Dendritic cell treated with granulocyte-macrophage colony-stimulating factor and Interleukin-4, amounts not matched to agents 40 ng/mL and 50 ng/mL, for 4 days (primary cell): ENCODE results near the gene DPH2.

Experiments
- H3K27ac Mint-ChIP-seq: one replicate; pipeline ENCODE4 v1.8.0; 2022; ENCODE audit warnings: mild to moderate bottlenecking, mixed read lengths
- H3K27me3 Mint-ChIP-seq: one replicate; pipeline ENCODE4 v1.8.0; 2022; ENCODE audit warnings: mild to moderate bottlenecking, mixed read lengths
- H3K36me3 Mint-ChIP-seq: one replicate; pipeline ENCODE4 v1.8.0; 2022; ENCODE audit warnings: low read depth, mixed read lengths
- H3K4me1 Mint-ChIP-seq: one replicate; pipeline ENCODE4 v1.8.0; 2022; ENCODE audit warnings: low read depth, mixed read lengths
- H3K4me3 Mint-ChIP-seq: one replicate; pipeline ENCODE4 v1.8.0; 2022; ENCODE audit warnings: mild to moderate bottlenecking, moderate library complexity, mixed read lengths
- H3K9me3 Mint-ChIP-seq: one replicate; pipeline ENCODE4 v1.8.0; 2022; ENCODE audit warnings: mixed read lengths
- intact Hi-C: fragments of 100-400 bp; cut with micrococcal nuclease; formaldehyde crosslinking; loops from one replicate; pipeline ENCODE4 v1.15.0; 2022

Gene DPH2, protein sequence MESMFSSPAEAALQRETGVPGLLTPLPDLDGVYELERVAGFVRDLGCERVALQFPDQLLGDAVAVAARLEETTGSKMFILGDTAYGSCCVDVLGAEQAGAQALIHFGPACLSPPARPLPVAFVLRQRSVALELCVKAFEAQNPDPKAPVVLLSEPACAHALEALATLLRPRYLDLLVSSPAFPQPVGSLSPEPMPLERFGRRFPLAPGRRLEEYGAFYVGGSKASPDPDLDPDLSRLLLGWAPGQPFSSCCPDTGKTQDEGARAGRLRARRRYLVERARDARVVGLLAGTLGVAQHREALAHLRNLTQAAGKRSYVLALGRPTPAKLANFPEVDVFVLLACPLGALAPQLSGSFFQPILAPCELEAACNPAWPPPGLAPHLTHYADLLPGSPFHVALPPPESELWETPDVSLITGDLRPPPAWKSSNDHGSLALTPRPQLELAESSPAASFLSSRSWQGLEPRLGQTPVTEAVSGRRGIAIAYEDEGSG

GRCh38 chr1:43969746-43970466, at the start of gene DPH2:
TSS of gene DPH2 (plus strand) at chr1:43970010. CDS start at chr1:43970176, 166 bp downstream.
- no peaks in the 10 kb centered on the region for H3K9me3 Mint-ChIP-seq
- peak within 1 kb of the TSS; percentile 82 for H3K27ac Mint-ChIP-seq
- intact Hi-C loops, result loop anchor here (1.0 kb wide), 1 partner anchor 24 kb away; the partner anchor contains the start of gene IPO13
- peak within 1 kb of the TSS; percentile 83 for H3K4me3 Mint-ChIP-seq
- H3K4me1 Mint-ChIP-seq, result peaks cover 34% of the 10 kb centered on the region
- no peaks in the 10 kb centered on the region for H3K27me3 Mint-ChIP-seq
- peaks cover 27% of the 10 kb centered on the region for H3K36me3 Mint-ChIP-seq

GRCh38 chr1:43921022-43921421, 48.8 kb upstream of the DPH2 start:
- Mint-ChIP-seq H3K4me1 (peaks cover 21% of the 10 kb centered on the region), H3K9me3 (no peaks in the 10 kb centered on the region), H3K27ac (no peak overlapping the region), H3K27me3 (no peaks in the 10 kb centered on the region), H3K36me3 (peaks cover 18% of the 10 kb centered on the region), H3K4me3 (no peak overlapping the region)
- intact Hi-C loops, result no loop called here

- Mint-ChIP-seq H3K9me3 (no peaks in the 10 kb centered on the region), H3K4me3 (no peak overlapping the region), H3K36me3 (peaks cover 28% of the 10 kb centered on the region), H3K27ac (no peak overlapping the region), H3K4me1 (peaks cover 17% of the 10 kb centered on the region), H3K27me3 (no peaks in the 10 kb centered on the region)
- intact Hi-C loops, result no loop called here
Observed at GRCh38 chr1:43924516-43924915, 45.3 kb upstream of the DPH2 start.

DNA sequence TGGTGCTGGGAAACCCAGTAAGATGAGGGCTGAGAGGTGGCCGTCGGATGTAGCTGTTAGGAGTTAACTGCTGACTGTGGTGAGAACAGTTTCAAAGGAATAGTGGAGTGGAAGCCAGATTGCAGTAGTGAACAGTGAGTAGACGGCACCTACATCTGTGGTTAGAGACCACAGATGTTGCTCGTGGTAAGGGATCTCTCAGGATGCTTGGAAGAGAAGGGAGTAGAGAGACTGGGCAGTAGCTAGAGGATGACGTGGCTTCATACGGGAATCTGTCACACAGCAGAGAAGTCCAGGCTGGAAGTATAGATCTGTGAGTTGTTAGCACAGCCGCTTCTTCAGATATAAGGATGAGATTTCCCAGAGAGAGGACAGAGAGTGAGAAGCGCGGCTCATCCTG, 44.0 kb upstream of the DPH2 start:
- peaks cover 28% of the 10 kb centered on the region for H3K36me3 Mint-ChIP-seq
- no peak overlapping the region for H3K27ac Mint-ChIP-seq
- intact Hi-C loops, result no loop called here
- no peaks in the 10 kb centered on the region for H3K27me3 Mint-ChIP-seq
- H3K4me3 Mint-ChIP-seq, result no peak overlapping the region
- H3K4me1 Mint-ChIP-seq, result peaks cover 7% of the 10 kb centered on the region
- H3K9me3 Mint-ChIP-seq, result no peaks in the 10 kb centered on the region

DNA sequence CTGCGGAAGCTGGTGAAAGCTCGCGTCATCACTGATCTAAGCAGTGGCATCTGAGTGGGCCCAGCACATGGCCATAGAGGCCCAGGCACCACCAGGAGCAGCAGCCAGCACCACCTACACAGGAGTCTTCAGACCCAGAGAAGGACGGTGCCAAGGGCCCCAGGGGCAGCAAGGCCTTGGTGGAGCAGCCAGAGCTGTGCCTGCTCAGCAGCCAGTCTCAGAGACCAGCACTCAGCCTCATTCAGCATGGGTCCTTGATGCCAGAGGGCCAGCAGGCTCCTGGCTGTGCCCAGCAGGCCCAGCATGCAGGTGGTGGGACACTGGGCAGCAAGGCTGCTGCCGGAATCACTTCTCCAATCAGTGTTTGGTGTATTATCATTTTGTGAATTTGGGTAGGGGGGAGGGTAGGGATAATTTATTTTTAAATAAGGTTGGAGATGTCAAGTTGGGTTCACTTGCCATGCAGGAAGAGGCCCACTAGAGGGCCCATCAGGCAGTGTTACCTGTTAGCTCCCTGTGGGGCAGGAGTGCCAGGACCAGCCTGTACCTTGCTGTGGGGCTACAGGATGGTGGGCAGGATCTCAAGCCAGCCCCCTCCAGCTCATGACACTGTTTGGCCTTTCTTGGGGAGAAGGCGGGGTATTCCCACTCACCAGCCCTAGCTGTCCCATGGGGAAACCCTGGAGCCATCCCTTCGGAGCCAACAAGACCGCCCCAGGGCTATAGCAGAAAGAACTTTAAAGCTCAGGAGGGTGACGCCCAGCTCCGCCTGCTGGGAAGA, 39.5 kb upstream of the DPH2 start:
- Mint-ChIP-seq H3K9me3 (no peaks in the 10 kb centered on the region), H3K4me3 (no peak overlapping the region), H3K27ac (no peak overlapping the region), H3K4me1 (peaks cover 22% of the 10 kb centered on the region), H3K36me3 (peaks cover 16% of the 10 kb centered on the region), H3K27me3 (peaks cover 16% of the 10 kb centered on the region)
- intact Hi-C loops, result no loop called here

GRCh38 chr1:43930949-43931275, 38.9 kb upstream of the DPH2 start:
- Mint-ChIP-seq H3K9me3 (no peaks in the 10 kb centered on the region), H3K27me3 (peaks cover 22% of the 10 kb centered on the region), H3K4me3 (no peak overlapping the region), H3K36me3 (peaks cover 11% of the 10 kb centered on the region), H3K27ac (no peak overlapping the region), H3K4me1 (peaks cover 26% of the 10 kb centered on the region)
- intact Hi-C loops, result no loop called here

DNA sequence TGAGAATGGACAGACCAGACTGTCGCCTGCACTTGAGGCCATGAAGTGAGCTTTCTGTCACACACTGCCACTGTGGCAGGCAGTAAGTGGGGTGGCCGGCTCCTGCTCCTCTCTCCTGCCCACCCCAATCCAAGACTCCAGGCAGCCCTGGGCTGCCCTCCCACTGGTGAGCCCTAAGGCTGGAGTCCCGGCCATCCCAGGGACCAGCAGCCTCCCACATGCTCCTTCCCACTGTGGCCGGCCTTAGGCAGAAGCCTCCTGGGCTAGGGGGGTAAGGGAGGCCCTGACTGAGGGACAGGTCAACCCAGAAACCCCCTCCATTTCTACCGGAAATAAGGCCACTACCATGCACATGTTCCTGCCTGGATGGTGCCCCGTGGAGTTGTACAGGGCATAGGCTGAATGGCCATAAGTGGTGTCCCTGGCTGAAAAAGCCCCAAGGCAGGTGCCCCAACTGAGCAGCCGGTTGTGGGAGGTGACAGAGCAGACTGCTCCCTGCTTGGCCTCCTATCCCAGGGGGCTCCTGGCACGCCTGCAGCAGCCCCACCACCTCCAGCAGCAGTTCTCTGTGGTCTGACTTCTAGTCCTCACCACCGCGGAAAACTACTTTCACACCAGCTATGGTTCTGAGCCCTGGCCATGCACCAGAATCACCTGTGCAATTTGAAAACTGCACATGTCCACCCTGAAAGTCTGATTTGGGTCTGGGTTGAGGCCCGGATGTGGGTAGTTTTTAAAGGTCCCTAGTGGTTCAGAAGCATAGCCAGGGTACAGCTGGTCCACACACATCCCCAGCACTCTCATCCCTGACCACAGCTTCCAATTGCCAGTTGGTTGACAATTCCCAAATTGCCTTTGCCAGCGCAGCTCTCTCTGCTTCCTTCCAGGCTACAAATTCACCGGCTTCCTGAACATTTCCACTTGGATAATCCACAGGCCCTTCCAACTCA, 37.8 kb upstream of the DPH2 start:
- peaks cover under 1% of the 10 kb centered on the region for H3K36me3 Mint-ChIP-seq
- peaks cover 27% of the 10 kb centered on the region for H3K27me3 Mint-ChIP-seq
- H3K4me3 Mint-ChIP-seq, result no peak overlapping the region
- peaks cover 30% of the 10 kb centered on the region for H3K4me1 Mint-ChIP-seq
- intact Hi-C loops, result no loop called here
- H3K9me3 Mint-ChIP-seq, result no peaks in the 10 kb centered on the region
- H3K27ac Mint-ChIP-seq, result no peak overlapping the region

DNA sequence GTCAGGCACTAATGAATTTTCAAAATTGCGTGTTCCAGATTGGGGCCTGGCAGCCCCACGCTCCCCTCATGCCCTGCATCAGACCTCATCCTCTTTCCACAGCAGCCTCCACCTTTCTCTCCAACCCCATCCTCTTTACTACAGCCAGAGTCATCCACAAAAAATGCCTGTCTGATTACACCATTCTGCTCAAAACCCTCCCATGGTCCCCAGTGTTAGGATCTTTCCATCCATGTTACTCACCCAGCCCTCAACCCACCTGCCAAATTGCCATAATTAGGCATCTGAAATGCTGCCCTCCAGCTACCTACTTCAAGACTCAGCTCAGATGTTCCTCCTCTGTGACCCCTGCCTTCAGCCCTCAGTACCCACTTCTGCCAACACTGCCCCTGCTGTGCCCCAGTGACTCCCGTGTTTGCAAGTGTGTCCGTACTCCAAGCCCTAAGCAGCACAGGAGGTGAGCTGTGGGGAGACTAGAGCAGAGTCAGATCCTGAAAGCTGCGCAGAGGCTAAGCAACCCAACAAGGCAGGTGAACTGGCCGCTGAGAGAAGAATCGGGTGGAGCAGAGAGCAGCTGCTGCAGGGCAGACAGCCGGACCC, 36.9 kb upstream of the DPH2 start:
- Mint-ChIP-seq H3K9me3 (no peaks in the 10 kb centered on the region), H3K27ac (no peak overlapping the region), H3K4me3 (peak overlapping the region; percentile 39), H3K4me1 (peaks cover 30% of the 10 kb centered on the region), H3K36me3 (no peaks in the 10 kb centered on the region), H3K27me3 (peaks cover 27% of the 10 kb centered on the region)
- intact Hi-C loops, result no loop called here

GRCh38 chr1:43933386-43934100, 36.3 kb upstream of the DPH2 start, which contains the start of gene ARTN:
TSS of gene ARTN (plus strand) at chr1:43933801. CDS start at chr1:43935657, 1,856 bp downstream.
- H3K27ac Mint-ChIP-seq, result no peak within 1 kb of the TSS
- no peaks in the 10 kb centered on the region for H3K9me3 Mint-ChIP-seq
- peaks cover 27% of the 10 kb centered on the region for H3K27me3 Mint-ChIP-seq
- H3K36me3 Mint-ChIP-seq, result no peaks in the 10 kb centered on the region
- H3K4me1 Mint-ChIP-seq, result peaks cover 30% of the 10 kb centered on the region
- H3K4me3 Mint-ChIP-seq, result peak within 1 kb of the TSS; percentile 39
- intact Hi-C loops, result loop anchor here (1.0 to 2.0 kb wide), 2 partner anchors 170 to 403 kb away; partner anchors contain the start of gene PTPRF

DNA sequence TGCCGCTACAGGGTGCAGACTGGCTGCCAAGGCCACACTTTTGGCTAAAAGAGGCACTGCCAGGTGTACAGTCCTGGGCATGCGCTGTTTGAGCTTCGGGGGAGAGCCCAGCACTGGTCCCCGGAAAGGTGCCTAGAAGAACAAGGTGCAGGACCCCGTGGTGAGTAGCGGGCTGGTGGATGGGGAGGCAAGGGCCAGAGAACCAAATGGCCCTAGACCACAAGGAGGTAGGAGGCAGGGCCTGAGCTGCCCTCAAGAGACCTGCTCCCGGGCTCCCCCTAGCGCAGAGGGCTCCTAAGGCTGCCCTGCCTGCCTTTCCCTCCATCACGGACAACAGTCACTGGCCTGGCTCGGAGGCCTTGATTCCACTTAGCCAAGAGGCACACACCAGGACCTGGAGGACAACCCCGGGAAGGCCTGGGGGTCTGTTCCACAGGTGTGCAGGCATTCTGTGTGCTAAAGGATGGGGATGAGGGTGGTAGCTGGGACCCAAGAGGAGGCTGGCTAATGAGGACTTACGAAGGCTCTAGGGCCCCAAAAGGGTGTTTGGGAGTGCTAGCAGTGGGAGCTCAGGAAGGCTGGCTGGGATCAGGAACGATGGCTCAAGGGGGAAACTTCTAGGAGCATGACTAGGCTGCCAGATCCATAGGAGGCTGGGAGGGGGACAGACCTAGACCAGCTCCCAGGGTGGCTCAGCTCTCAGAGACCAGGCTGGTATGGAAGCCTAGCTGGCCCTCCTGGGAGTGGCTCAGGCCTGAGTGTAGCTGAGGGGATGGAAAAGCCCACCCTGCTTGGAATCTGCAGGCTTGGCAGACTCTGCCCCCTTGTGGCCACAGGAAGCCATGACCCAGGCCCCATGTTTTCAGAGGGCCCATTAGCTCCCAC, 35.5 kb upstream of the DPH2 start:
- no peak overlapping the region for H3K4me3 Mint-ChIP-seq
- no peaks in the 10 kb centered on the region for H3K36me3 Mint-ChIP-seq

DNA sequence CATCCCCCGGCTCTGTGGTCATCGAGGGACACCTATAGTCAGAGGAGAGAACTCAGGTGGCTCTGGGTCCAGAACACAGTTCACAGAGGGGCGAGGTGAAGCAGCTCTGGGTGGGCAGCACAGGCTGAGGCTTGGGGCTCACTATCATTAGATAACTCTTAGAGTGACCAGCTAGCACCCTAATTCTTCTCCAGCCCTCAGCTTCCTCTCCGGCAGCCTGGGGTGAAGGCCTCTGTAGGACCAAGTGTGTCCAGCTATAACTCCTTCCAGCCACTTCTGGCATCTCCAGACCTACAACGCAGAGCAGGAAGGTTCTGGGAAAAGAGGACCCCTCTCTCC, 34.9 kb upstream of the DPH2 start:
- peaks cover 27% of the 10 kb centered on the region for H3K27me3 Mint-ChIP-seq
- H3K9me3 Mint-ChIP-seq, result no peaks in the 10 kb centered on the region
- H3K36me3 Mint-ChIP-seq, result no peaks in the 10 kb centered on the region
- no peak overlapping the region for H3K27ac Mint-ChIP-seq
- H3K4me3 Mint-ChIP-seq, result no peak overlapping the region
- peaks cover 38% of the 10 kb centered on the region for H3K4me1 Mint-ChIP-seq
- intact Hi-C loops, result loop anchor here (1.0 to 2.0 kb wide), 2 partner anchors 172 to 404 kb away; partner anchors contain the start of gene PTPRF

More for the DNA sequence above, 35.5 kb upstream of the DPH2 start:
- Mint-ChIP-seq H3K4me1 (peaks cover 32% of the 10 kb centered on the region), H3K27ac (no peak overlapping the region), H3K27me3 (peaks cover 27% of the 10 kb centered on the region), H3K9me3 (no peaks in the 10 kb centered on the region)
- intact Hi-C loops, result loop anchor here (1.0 to 2.0 kb wide), 2 partner anchors 171 to 404 kb away; partner anchors contain the start of gene PTPRF
